Right atrium auricular region (tissue), 2 donors: ENCODE data around the gene LRRTM1. TPM values are rescaled to one million over a fixed set of nuclear protein-coding genes. Genes with fewer than 3 reads are reported as not detected.
A peak's percentile ranks its signal among the peaks of the same experiment; 100 is the strongest.

ENCODE experiments used
- DNase-seq: peaks from one replicate; pipeline ENCODE4 v3.0.0-alpha.2; 2019; ENCODE audit warnings: low spot score
- H3K27ac ChIP-seq, 2 donors: fragments of 200-600 bp; sonication (generic); 1 replicate in 1 of 2; 2 replicates in 1 of 2; pipeline ENCODE4 v1.5.1; 2016 to 2019
- H3K27me3 ChIP-seq, 2 donors: fragments of 200-600 bp; sonication (generic); one replicate each; pipeline versions ENCODE4 v1.5.1 to v1.6.0; 2017 to 2019
- H3K36me3 ChIP-seq: fragments of 200-600 bp; sonication (generic); one replicate; pipeline ENCODE4 v1.5.1; 2016
- H3K4me1 ChIP-seq, 2 donors: fragments of 200-600 bp; sonication (generic); one replicate each; pipeline versions ENCODE4 v1.5.1 to v1.6.0; 2017 to 2019
- H3K4me3 ChIP-seq, 2 donors: fragments of 200-600 bp; sonication (generic); 1 replicate in 1 of 2; 2 replicates in 1 of 2; pipeline ENCODE4 v1.5.1; 2017 to 2019; ENCODE audit warnings: mild to moderate bottlenecking in 1 of 2, moderate library complexity in 1 of 2
- H3K9me3 ChIP-seq, 2 donors: fragments of 200-600 bp; sonication (generic); one replicate each; pipeline ENCODE4 v1.5.1; 2019
- CTCF ChIP-seq, 2 donors: fragments of 200-600 bp; sonication (generic); IDR thresholded peaks; one replicate each; pipeline ENCODE4 v1.5.1; 2019; ENCODE audit warnings: antibody characterized with exemption in 2 of 2
- total RNA-seq, 2 donors: library from RNA; depleted of rRNA; stranded (reverse); fragments of >200 nt; gene quantifications; one replicate each; pipeline ENCODE4 v1.1.0, GENCODE V29; 2016

LRRTM1 gene
- total RNA-seq, 2 donors from 2014 or later: 0.31 to 0.37 TPM

DNA sequence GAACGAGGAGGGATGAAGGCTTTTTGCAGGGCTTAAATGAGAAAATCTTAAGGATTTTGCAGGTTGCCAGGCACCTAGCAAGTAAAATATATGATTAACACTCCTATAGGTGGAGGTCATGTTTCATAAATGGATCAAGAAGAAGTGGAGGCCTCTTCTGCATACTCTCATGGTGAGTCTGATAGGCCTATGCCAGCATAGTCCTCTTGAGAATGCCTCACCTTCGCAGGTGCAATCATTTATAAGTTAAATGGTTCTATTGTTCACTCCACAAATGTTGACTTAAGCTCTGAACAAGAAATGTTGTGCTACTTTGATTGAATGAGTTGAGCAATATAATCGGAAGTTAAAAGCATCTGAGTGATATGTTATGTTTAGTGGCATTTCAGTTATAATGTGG is 12.1 kb downstream of the LRRTM1 start:
- Histone ChIP-seq H3K36me3 (no peaks in the 10 kb centered on the region), H3K4me3 (no peak overlapping the region), H3K27ac (no peak overlapping the region), H3K9me3 (no peaks in the 10 kb centered on the region), H3K27me3 (no peaks in the 10 kb centered on the region), H3K4me1 (no peaks in the 10 kb centered on the region)
- no peak for DNase-seq
- no peak for TF ChIP-seq CTCF (IDR thresholded peaks at IDR 0.05)

GRCh38 chr2:80291656-80292055 is 12.9 kb downstream of the LRRTM1 start:
- H3K36me3 ChIP-seq: no peaks in the 10 kb centered on the region
- no peaks in the 10 kb centered on the region for H3K9me3 ChIP-seq
- no peaks in the 10 kb centered on the region for H3K4me1 ChIP-seq
- no peak for DNase-seq
- no peaks in the 10 kb centered on the region for H3K27me3 ChIP-seq
- H3K27ac ChIP-seq: no peak overlapping the region
- TF ChIP-seq CTCF (IDR thresholded peaks at IDR 0.05): no peak
- no peak overlapping the region for H3K4me3 ChIP-seq

DNA sequence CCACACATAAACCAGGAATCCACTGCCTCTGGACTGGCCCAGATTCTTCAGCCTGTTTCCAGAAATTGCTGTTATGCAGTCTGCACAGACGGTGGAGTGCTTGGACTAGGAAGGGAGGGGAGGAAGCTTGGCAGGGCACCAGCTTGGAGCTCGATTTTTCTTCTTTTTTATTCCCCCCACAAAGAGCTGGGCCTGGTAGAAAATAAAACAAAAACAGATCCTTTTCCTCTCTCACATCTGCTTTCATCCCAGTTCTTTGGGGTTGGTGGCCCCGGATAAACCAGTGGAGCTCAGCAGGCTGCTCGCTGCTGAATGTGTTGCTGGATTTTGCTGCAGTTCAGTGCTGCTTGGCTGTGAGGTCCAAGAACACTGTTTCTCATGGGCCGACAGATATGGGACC is 16.0 kb downstream of the LRRTM1 start:
- no peaks in the 10 kb centered on the region for H3K27me3 ChIP-seq
- H3K27ac ChIP-seq: no peak overlapping the region
- H3K9me3 ChIP-seq: no peaks in the 10 kb centered on the region
- no peak overlapping the region for H3K4me3 ChIP-seq
- no peaks in the 10 kb centered on the region for H3K36me3 ChIP-seq
- DNase-seq: no peak
- peak in 1 of 2 donors; percentile 56 for TF ChIP-seq CTCF (IDR thresholded peaks at IDR 0.05)
- H3K4me1 ChIP-seq: no peaks in the 10 kb centered on the region

GRCh38 chr2:80281049-80281448 is 23.5 kb downstream of the LRRTM1 start:
- Histone ChIP-seq H3K4me1 (no peaks in the 10 kb centered on the region), H3K36me3 (no peaks in the 10 kb centered on the region), H3K4me3 (no peak overlapping the region), H3K27me3 (no peaks in the 10 kb centered on the region), H3K27ac (no peak overlapping the region), H3K9me3 (no peaks in the 10 kb centered on the region)
- DNase-seq: no peak
- no peak for TF ChIP-seq CTCF (IDR thresholded peaks at IDR 0.05)

DNA sequence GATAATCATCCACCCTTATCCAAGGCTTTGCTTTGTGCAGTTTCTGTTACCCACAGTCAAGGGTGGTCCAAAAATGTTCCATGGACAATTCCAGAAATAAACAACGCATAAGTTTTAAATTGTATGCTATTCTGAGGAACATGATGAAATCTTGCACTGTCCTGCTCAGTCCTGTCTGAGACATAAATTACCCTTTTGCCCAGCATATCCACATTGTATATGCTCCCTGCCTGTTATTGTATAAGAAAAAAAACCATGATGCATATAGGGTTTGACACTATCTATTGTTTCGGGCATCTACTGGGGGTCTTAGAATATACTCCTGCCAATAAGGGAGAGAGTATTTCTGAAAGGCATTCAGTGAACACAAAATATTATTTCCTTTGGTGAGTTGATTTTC is 24.0 kb downstream of the LRRTM1 start:
- H3K4me1 ChIP-seq: no peaks in the 10 kb centered on the region
- no peaks in the 10 kb centered on the region for H3K9me3 ChIP-seq
- no peak overlapping the region for H3K4me3 ChIP-seq
- no peak overlapping the region for H3K27ac ChIP-seq
- no peak for TF ChIP-seq CTCF (IDR thresholded peaks at IDR 0.05)
- no peaks in the 10 kb centered on the region for H3K27me3 ChIP-seq
- no peak for DNase-seq
- H3K36me3 ChIP-seq: no peaks in the 10 kb centered on the region

DNA sequence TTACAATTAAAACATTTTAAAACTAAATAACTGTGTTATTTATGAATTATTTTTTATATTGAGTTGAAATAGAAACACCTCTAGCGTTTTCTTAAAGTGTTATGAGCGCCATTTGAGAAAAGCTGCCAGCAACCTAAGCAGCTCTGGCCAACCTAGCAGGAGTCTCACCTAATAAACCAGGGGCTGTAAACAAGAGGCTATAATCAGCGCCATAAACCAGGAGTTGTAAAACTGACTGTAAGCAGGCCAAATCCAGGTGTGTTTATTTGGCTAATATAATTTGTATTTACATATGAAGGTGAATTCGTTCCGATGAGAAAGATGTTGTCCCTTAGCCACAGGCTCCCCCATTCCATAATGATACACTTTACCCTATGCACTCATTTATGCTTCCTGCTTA is 34.7 kb downstream of the LRRTM1 start:
- TF ChIP-seq CTCF (IDR thresholded peaks at IDR 0.05): no peak
- Histone ChIP-seq H3K4me3 (no peak overlapping the region), H3K27me3 (no peaks in the 10 kb centered on the region), H3K36me3 (no peaks in the 10 kb centered on the region), H3K27ac (no peak overlapping the region), H3K4me1 (no peaks in the 10 kb centered on the region), H3K9me3 (no peaks in the 10 kb centered on the region)
- DNase-seq: no peak
